ENCODE measurements around the gene PEMT.

DNA sequence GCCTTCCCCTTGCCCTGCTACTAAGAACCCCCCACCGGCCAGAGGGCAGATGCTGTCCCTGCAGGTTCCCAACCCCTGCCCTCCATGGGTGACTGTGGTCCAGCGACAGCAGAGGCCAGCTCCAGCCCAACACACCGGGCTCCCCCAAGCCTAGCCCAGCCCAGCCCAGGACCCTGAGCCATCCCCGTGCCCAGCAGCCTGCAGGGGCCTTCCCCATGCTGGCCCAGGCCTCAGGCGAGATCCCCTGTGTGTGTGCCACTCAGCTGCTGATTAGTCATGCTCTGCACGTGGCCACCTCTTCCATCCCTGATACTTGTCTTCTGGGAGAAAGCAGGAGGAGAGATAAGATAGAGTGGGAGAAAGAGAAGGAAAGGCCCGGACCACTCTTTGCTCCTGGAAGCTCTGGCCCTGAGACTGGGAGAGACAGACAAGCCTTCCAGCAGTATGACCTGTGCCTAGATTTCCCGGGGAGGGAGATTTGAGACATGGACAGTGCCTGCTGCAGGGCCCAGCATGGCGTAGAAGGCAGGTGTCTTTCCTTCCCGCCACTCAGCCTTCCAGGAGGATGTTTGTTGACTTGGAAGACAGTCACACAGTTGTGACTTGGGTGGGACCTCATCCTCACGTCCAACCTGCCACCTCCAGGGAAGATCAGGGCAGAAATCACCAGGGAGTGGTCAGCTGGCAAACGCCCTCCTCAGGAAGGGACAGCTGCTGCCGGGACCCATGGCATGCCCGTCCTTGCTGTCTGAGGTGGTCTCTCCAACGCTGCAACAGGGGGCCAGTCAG is 54.0 kb downstream of the PEMT start:
- TF ChIP-seq, protein P1, sequence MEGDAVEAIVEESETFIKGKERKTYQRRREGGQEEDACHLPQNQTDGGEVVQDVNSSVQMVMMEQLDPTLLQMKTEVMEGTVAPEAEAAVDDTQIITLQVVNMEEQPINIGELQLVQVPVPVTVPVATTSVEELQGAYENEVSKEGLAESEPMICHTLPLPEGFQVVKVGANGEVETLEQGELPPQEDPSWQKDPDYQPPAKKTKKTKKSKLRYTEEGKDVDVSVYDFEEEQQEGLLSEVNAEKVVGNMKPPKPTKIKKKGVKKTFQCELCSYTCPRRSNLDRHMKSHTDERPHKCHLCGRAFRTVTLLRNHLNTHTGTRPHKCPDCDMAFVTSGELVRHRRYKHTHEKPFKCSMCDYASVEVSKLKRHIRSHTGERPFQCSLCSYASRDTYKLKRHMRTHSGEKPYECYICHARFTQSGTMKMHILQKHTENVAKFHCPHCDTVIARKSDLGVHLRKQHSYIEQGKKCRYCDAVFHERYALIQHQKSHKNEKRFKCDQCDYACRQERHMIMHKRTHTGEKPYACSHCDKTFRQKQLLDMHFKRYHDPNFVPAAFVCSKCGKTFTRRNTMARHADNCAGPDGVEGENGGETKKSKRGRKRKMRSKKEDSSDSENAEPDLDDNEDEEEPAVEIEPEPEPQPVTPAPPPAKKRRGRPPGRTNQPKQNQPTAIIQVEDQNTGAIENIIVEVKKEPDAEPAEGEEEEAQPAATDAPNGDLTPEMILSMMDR (IDR thresholded peaks at IDR 0.05), result no peak
- no peak for TF ChIP-seq POLR2A (IDR thresholded peaks at IDR 0.05)
